ENCODE data around the gene XRN2.

Gene XRN2, protein sequence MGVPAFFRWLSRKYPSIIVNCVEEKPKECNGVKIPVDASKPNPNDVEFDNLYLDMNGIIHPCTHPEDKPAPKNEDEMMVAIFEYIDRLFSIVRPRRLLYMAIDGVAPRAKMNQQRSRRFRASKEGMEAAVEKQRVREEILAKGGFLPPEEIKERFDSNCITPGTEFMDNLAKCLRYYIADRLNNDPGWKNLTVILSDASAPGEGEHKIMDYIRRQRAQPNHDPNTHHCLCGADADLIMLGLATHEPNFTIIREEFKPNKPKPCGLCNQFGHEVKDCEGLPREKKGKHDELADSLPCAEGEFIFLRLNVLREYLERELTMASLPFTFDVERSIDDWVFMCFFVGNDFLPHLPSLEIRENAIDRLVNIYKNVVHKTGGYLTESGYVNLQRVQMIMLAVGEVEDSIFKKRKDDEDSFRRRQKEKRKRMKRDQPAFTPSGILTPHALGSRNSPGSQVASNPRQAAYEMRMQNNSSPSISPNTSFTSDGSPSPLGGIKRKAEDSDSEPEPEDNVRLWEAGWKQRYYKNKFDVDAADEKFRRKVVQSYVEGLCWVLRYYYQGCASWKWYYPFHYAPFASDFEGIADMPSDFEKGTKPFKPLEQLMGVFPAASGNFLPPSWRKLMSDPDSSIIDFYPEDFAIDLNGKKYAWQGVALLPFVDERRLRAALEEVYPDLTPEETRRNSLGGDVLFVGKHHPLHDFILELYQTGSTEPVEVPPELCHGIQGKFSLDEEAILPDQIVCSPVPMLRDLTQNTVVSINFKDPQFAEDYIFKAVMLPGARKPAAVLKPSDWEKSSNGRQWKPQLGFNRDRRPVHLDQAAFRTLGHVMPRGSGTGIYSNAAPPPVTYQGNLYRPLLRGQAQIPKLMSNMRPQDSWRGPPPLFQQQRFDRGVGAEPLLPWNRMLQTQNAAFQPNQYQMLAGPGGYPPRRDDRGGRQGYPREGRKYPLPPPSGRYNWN

DNA sequence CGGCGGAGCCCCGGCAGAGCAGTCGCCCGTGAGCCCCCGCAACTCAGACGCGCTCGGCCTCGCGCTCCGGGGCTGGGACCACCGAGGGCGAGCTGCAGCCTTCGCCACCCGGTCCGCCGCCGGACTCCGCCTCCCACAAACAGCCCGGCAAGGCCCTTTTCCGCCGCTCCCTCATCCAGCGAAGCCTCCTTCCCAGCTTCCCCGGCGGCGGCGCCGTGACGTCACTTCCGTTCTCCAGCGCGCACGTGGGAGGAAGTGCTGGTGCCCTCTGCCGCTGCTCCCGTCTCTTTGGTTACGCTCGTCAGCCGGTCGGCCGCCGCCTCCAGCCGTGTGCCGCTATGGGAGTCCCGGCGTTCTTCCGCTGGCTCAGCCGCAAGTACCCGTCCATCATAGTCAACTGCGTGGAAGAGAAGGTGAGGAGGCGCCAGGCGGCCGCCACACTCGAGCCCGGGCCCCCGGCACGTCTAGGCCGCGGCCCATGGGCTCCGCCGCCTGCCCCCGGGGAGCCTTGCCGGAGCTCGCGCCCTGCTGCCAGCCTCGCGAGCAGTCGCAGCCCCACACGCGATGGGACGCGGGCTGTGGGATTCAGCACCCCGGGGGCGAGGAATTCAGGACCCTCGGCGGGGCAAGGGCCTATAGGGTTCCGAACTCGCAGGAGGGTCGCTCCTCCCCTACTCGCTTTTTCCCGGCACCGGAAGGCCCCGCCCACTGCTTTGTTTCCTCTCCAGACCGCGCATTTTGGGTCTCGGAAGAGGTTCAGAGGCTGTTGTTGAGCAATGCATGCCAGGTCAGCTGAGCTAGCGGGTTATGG, at the start of gene XRN2:
XRN2 (plus strand) TSS at position 271 of the 811 bp plus-strand sequence; CDS start at position 339, 68 bp downstream.
- peak within 1 kb of the TSS; percentile 92 for H3K4me3 ChIP-seq (ENCODE audit: low read depth, low read length)
- TF ChIP-seq CTCF (IDR thresholded peaks at IDR 0.05; ENCODE audit: low read depth, low read length) = no peak

DNA sequence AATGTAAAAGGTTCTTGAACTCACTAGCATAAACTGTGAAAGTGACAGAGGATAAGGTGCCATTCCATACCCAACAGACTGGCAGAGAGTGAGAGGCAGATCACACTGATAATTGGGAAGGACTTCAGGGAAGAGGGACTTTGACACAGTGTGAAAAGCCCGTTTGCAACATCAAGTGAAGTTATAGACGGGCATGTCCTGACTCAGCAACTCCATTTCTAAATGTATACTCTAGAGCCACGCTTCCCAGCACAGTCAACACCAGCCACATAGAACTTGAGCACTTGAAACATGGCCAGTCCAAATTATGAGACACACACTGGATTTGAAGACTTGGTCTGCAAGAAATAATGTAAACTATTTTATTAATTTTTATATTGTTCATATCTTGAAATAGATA, 45.9 kb upstream of the XRN2 start:
- no peak for TF ChIP-seq CTCF (IDR thresholded peaks at IDR 0.05; ENCODE audit: low read depth, low read length)
- no peak overlapping the region for H3K4me3 ChIP-seq (ENCODE audit: low read depth, low read length)

- no peak for TF ChIP-seq CTCF (IDR thresholded peaks at IDR 0.05; ENCODE audit: low read depth, low read length)
- no peak overlapping the region for H3K4me3 ChIP-seq (ENCODE audit: low read depth, low read length)
Observed at GRCh38 chr20:21258411-21258810, 44.7 kb upstream of the XRN2 start.

GRCh38 chr20:21259346-21259745, 43.8 kb upstream of the XRN2 start:
- H3K4me3 ChIP-seq (ENCODE audit: low read depth, low read length) = no peak overlapping the region

DNA sequence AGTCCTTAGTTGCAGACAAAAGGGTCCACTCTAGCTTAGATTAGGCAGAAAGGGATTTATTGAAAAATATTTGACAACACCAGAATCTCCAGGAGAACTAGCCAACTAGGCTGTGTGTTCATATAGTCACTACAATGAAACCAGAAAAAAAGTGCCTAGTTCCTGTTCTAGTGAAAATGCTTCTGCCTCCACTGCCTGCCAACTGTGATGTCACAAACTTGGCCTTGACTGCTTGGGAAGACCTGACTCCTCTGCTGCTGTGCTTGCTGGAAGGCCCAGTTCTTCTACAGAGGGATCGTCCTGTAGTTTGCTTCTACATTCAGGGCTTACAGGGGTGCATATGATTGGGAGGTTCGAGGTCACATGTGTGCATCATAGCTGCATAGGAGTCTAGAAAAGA, 40.3 kb upstream of the XRN2 start:
- TF ChIP-seq CTCF (IDR thresholded peaks at IDR 0.05; ENCODE audit: low read depth, low read length) = no peak
- H3K4me3 ChIP-seq (ENCODE audit: low read depth, low read length) = no peak overlapping the region

More at GRCh38 chr20:21259346-21259745, 43.8 kb upstream of the XRN2 start:
- no peak for TF ChIP-seq CTCF (IDR thresholded peaks at IDR 0.05; ENCODE audit: low read depth, low read length)

DNA sequence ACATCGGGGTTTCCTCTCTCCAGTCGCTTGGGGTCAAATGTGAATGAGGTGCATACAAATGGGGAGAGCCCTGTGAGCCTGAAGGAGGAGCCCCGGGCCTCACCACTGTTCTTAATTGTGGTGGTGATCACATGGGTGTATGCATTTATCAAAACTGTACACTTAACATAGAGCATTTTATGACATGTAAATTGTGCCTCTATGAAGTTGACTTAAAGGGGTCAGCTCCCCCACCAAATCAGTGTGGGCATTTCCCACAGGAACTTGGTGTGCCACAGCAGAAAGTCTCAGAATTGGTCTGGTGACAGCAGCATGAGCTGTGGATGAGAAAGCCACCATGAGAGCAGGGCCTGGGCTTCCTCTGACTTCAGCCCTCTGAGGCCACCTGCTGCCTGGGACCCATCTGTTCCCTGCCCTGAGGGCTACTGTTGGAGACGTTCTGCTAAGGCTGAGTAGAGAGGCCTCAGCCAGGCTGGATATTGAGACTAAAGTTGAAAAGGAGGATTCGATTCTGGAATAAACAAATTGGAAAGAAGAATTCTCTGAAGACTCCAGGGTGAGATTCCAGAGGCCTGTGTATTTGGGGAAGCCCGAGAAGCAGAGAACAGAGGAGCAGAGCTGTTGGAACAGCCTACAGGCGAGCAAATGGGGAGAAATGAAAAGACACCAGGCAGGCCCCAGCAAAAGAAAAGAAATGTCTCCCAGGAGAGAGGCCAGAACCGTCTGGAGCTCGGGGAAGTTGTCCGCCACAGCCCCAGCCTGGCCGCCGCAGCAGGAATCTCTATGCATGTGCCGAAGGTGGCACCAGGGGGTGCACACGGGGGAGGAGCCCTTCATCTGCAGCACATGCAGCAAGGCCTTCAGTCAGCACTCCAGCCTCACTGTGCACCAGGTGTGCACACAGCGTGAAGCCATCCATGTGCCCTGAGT, 37.6 kb upstream of the XRN2 start:
- TF ChIP-seq CTCF (IDR thresholded peaks at IDR 0.05; ENCODE audit: low read depth, low read length) = no peak
- H3K4me3 ChIP-seq (ENCODE audit: low read depth, low read length) = no peak overlapping the region

All from WI38 (cell line).